Esophagus muscularis mucosa (tissue), 4 donors: ENCODE data around the gene STARD7. TPM values are rescaled to one million over a fixed set of nuclear protein-coding genes. Genes with fewer than 3 reads are reported as not detected.
"Not testable (repeated sequence)": the region's sequence is repeated elsewhere in the genome, so short reads cannot be mapped to it uniquely, and the experiment has no call there.

Source experiments
- DNase-seq: peaks from one replicate; pipeline ENCODE4 v3.0.0-alpha.2; 2017; ENCODE audit errors: extremely low spot score
- H3K27ac ChIP-seq, 4 donors: fragments of 200-600 bp; sonication (generic); replicated peaks in 1 of 4; 1 replicate in 3 of 4; 2 replicates in 1 of 4; pipeline ENCODE4 v1.5.1; 2016 to 2019; ENCODE audit warnings: mild to moderate bottlenecking in 1 of 4
- H3K27me3 ChIP-seq, 4 donors: fragments of 200-600 bp; sonication (generic); one replicate each; pipeline versions ENCODE4 v1.5.1 to v1.6.0; 2016 to 2019
- H3K36me3 ChIP-seq, 4 donors: fragments of 200-600 bp; sonication (generic); one replicate each; pipeline ENCODE4 v1.5.1; 2016 to 2019
- H3K4me1 ChIP-seq, 4 donors: fragments of 200-600 bp; sonication (generic); one replicate each; pipeline ENCODE4 v1.5.1; 2016 to 2019
- H3K4me3 ChIP-seq, 4 donors: fragments of 200-600 bp; sonication (generic); 1 replicate in 2 of 4; 2 replicates in 2 of 4; pipeline ENCODE4 v1.5.1; 2016 to 2019; ENCODE audit warnings: mild to moderate bottlenecking in 4 of 4, moderate library complexity in 1 of 4
- H3K9me3 ChIP-seq, 4 donors: fragments of 200-600 bp; sonication (generic); 1 replicate in 3 of 4; 2 replicates in 1 of 4; pipeline ENCODE4 v1.5.1; 2016 to 2019
- EP300 ChIP-seq: sonication (generic); formaldehyde crosslinking; IDR thresholded peaks from one replicate; pipeline ENCODE4 v1.6.1; 2017; ENCODE audit warnings: antibody characterized with exemption
- POLR2A ChIP-seq: fragments of 450-650 bp; IDR thresholded peaks from one replicate; pipeline ENCODE4 v1.6.1; 2017; ENCODE audit warnings: antibody characterized with exemption, moderate library complexity, mild to moderate bottlenecking, low read depth
- POLR2AphosphoS5 ChIP-seq, 2 donors: sonication (generic); formaldehyde crosslinking; IDR thresholded peaks; one replicate each; pipeline ENCODE4 v1.6.1; 2017; ENCODE audit warnings: antibody characterized with exemption in 2 of 2
- WGBS: methylation state at CpG from one replicate; pipeline ENCODE4 v1.1.5; 2018; 5-methylcytosine and 5-hydroxymethylcytosine counted together
- intact Hi-C: fragments of 100-400 bp; cut with DNase I; formaldehyde crosslinking; loops from one replicate; pipeline ENCODE4 v1.15.1; 2023
- total RNA-seq, 4 donors: library from RNA; depleted of rRNA; stranded (reverse); fragments of >200 nt; gene quantifications; one replicate each; pipeline versions ENCODE4 v1.1.0 to v1.2.1, GENCODE V29; 2016
- TF ChIP-seq, protein P1 (sequence below), 3 experiments: fragments of 200-600 bp in 2 of 3; fragments of 450-650 bp in 1 of 3; sonication (generic) in 2 of 3; IDR thresholded peaks; one replicate each; pipeline ENCODE4 v1.5.1; 2017 to 2019; ENCODE audit warnings: antibody characterized with exemption in 3 of 3, mild to moderate bottlenecking in 2 of 3, moderate library complexity in 1 of 3

The STARD7 gene
- total RNA-seq, 4 donors from 2014 or later, result 85.0 to 110 (median 92.2) TPM

DNA sequence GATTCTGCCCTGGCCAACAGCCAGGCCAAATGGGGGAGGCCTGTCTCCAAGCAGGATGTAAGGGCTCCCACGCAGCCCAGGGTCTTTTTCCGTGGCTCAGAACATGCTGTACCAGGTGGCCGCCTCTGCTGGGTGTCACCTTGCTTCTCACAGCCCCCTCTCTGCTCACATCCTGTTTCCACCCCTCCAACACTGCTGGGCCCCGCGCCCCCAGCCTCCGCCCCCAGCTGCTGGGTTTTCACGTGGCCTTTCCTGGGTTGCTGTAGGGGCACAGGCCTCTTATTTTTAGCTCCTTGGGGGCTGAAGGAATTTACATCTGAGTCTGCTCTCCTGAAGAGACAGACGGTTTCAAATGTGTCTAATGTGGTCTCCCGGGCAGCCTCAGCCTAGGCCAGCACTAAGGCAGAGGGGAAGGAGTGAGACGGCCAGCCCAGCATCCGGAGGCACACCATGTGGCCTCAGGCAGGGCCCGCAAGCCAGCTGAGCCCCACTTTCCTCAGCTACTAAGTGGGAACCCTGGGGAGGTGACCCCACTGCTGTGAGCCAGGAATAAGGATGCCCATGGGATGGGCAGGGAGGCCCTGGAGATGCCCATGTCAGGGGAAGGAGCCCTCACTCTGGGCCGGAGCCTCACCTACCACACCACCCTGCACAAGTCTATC lies 44.7 kb downstream of the STARD7 start:
- 58% methylated on average over 9 of the region's 13 CpGs for WGBS
- no peaks in the 10 kb centered on the region for H3K36me3 ChIP-seq
- H3K4me3 ChIP-seq, result no peak overlapping the region
- TF ChIP-seq POLR2AphosphoS5 (IDR thresholded peaks at IDR 0.05), result no peak
- TF ChIP-seq, protein P1, sequence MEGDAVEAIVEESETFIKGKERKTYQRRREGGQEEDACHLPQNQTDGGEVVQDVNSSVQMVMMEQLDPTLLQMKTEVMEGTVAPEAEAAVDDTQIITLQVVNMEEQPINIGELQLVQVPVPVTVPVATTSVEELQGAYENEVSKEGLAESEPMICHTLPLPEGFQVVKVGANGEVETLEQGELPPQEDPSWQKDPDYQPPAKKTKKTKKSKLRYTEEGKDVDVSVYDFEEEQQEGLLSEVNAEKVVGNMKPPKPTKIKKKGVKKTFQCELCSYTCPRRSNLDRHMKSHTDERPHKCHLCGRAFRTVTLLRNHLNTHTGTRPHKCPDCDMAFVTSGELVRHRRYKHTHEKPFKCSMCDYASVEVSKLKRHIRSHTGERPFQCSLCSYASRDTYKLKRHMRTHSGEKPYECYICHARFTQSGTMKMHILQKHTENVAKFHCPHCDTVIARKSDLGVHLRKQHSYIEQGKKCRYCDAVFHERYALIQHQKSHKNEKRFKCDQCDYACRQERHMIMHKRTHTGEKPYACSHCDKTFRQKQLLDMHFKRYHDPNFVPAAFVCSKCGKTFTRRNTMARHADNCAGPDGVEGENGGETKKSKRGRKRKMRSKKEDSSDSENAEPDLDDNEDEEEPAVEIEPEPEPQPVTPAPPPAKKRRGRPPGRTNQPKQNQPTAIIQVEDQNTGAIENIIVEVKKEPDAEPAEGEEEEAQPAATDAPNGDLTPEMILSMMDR (IDR thresholded peaks at IDR 0.05), result no peak
- no peak for TF ChIP-seq EP300
- no peak for TF ChIP-seq POLR2A
- DNase-seq, result no peak
- H3K27ac ChIP-seq, result no peak overlapping the region
- peaks cover 0 to 12% (median 0%) of the 10 kb centered on the region in 4 donors for H3K27me3 ChIP-seq
- intact Hi-C loops, result no loop called here
- H3K9me3 ChIP-seq, result peaks cover 0 to 11% (median 1%) of the 10 kb centered on the region in 4 donors
- H3K4me1 ChIP-seq, result no peaks in the 10 kb centered on the region

GRCh38 chr2:96163415-96163767 lies 45.2 kb downstream of the STARD7 start:
- peaks cover 0 to 11% (median 1%) of the 10 kb centered on the region in 4 donors for H3K9me3 ChIP-seq
- 97% methylated on average over 4 of the region's 5 CpGs for WGBS
- no peaks in the 10 kb centered on the region for H3K4me1 ChIP-seq
- peaks cover 0 to 12% (median 0%) of the 10 kb centered on the region in 4 donors for H3K27me3 ChIP-seq
- intact Hi-C loops, result no loop called here
- H3K27ac ChIP-seq, result no peak overlapping the region
- no peak overlapping the region for H3K4me3 ChIP-seq
- DNase-seq, result no peak
- no peaks in the 10 kb centered on the region for H3K36me3 ChIP-seq
- no peak for TF ChIP-seq POLR2A

GRCh38 chr2:96161898-96162297 lies 46.7 kb downstream of the STARD7 start:
- no peak for DNase-seq
- Histone ChIP-seq H3K27me3 (peaks cover 0 to 27% (median 0%) of the 10 kb centered on the region in 4 donors), H3K27ac (no peak overlapping the region), H3K9me3 (peaks cover 0 to 11% (median 1%) of the 10 kb centered on the region in 4 donors), H3K4me1 (no peaks in the 10 kb centered on the region), H3K4me3 (no peak overlapping the region), H3K36me3 (no peaks in the 10 kb centered on the region)
- intact Hi-C loops, result no loop called here
- TF ChIP-seq POLR2AphosphoS5 (IDR thresholded peaks at IDR 0.05) (no peak), POLR2A (no peak), EP300 (no peak)
- TF ChIP-seq, protein P1 (IDR thresholded peaks at IDR 0.05), result no peak
- WGBS, result 42% methylated on average over 5 of the region's 5 CpGs

DNA sequence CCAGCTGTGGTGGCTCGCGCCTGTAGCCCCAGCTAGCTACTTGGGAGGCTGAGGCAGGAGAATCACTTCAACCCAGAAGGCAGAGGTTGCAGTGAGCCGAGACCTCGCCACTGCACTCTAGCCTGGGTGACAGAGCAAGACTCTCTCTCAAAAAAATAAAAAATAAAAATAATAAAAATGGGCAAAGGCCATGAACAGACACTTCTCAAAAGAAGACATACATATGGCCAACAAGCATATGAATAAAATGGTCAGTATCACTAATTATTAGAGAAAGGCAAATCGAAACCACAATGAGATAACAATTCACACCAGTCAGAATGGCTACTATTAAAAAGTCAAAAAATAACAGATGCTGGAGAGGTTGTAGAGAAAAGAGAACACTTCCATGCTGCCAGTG lies 48.3 kb downstream of the STARD7 start:
- intact Hi-C loops, H3K4me3 ChIP-seq, DNase-seq, H3K27ac ChIP-seq, H3K4me1 ChIP-seq, H3K36me3 ChIP-seq: not testable (repeated sequence)
- peaks cover 0 to 11% (median 1%) of the 10 kb centered on the region in 4 donors for H3K9me3 ChIP-seq
- 94% methylated on average over 5 of the region's 5 CpGs for WGBS
- H3K27me3 ChIP-seq, result peaks cover 0 to 29% (median 0%) of the 10 kb centered on the region in 4 donors

- TF ChIP-seq EP300 (no peak), POLR2A (no peak), POLR2AphosphoS5 (IDR thresholded peaks at IDR 0.05) (no peak)
- TF ChIP-seq, protein P1 (IDR thresholded peaks at IDR 0.05), result no peak
- Histone ChIP-seq H3K36me3 (no peaks in the 10 kb centered on the region), H3K27ac (no peak overlapping the region), H3K27me3 (peaks cover 0 to 34% (median 0%) of the 10 kb centered on the region in 4 donors), H3K4me1 (no peaks in the 10 kb centered on the region), H3K4me3 (no peak overlapping the region), H3K9me3 (peaks cover 0 to 11% (median 1%) of the 10 kb centered on the region in 4 donors)
- DNase-seq, result no peak
- 85% methylated on average over 14 of the region's 17 CpGs for WGBS
- intact Hi-C loops, result no loop called here
Observed at GRCh38 chr2:96159084-96159830, 49.4 kb downstream of the STARD7 start.
